ENCODE data around the gene KANK2. TPM values are rescaled to one million over a fixed set of nuclear protein-coding genes. Genes with fewer than 3 reads are reported as not detected.

KANK2 gene
- total and polyA plus RNA-seq, 2 of the 13 experiments (the other 11 are each of a cell fraction or from before 2014, with no cell fraction given) = 5.7 to 12.9 TPM

DNA sequence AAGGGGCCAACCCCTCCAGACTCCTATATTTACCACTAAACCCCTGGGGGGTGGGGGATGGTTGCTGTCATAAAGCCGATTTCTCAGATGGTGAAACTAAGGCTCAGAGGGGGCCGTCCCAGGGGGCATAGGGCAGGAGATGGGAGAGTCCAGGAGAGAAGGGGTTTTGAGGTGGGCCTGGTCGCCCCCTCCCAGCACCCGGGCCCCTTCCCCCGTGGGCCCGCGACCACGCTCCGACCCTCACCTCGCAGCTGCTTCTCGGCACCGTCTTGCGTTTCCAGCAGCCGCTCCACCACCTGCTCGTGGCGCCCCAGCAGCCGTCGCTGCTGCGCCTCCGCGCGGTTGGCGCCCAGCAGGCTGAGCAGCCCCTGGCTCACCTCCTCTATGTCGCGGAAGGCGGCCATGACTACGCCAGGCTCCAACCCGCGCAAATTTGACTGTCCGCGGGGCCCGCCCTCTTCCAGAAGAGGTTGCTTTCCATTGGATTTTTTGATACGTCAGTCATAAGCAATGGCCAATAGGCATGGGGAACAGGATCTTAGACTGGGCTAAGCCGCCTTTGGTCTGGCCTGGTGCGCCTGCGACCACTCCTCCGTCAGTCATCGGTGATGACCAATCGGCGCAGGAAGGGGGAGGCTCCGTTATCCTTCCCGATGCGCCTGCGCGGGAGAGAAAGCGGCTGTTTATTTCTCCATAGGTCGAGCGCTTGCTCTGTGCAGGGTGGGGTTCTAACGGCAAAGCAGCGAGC, 41.8 kb downstream of the KANK2 start, which contains the start of gene SPC24 (continued):
- TF ChIP-seq, protein P1, sequence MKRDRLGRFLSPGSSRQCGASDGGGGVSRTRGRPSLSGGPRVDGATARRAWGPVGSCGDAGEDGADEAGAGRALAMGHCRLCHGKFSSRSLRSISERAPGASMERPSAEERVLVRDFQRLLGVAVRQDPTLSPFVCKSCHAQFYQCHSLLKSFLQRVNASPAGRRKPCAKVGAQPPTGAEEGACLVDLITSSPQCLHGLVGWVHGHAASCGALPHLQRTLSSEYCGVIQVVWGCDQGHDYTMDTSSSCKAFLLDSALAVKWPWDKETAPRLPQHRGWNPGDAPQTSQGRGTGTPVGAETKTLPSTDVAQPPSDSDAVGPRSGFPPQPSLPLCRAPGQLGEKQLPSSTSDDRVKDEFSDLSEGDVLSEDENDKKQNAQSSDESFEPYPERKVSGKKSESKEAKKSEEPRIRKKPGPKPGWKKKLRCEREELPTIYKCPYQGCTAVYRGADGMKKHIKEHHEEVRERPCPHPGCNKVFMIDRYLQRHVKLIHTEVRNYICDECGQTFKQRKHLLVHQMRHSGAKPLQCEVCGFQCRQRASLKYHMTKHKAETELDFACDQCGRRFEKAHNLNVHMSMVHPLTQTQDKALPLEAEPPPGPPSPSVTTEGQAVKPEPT (CRISPR knock-in tag; IDR thresholded peaks at IDR 0.05; ENCODE audit: low read depth) = no peak; the same call in 1 of the 2 replicates
- TF ChIP-seq, protein P2, sequence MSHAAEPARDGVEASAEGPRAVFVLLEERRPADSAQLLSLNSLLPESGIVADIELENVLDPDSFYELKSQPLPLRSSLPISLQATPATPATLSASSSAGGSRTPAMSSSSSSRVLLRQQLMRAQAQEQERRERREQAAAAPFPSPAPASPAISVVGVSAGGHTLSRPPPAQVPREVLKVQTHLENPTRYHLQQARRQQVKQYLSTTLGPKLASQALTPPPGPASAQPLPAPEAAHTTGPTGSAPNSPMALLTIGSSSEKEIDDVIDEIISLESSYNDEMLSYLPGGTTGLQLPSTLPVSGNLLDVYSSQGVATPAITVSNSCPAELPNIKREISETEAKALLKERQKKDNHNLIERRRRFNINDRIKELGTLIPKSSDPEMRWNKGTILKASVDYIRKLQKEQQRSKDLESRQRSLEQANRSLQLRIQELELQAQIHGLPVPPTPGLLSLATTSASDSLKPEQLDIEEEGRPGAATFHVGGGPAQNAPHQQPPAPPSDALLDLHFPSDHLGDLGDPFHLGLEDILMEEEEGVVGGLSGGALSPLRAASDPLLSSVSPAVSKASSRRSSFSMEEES (CRISPR knock-in tag; IDR thresholded peaks at IDR 0.05) = no peak
- TF ChIP-seq MAZ (IDR thresholded peaks at IDR 0.05; ENCODE audit: borderline replicate concordance, low read depth, low read length) (0 out of 2 replicates have a peak, but pooled peaks have one; percentile 38), MAZ (CRISPR knock-in tag; IDR thresholded peaks at IDR 0.05; ENCODE audit: low read depth) (peak; percentile 35; the same call in 1 of the 2 replicates), HOXA5 (CRISPR knock-in tag; IDR thresholded peaks at IDR 0.05) (peak; percentile 31; the same call in 1 of the 2 replicates), ZNF678 (CRISPR knock-in tag; IDR thresholded peaks at IDR 0.05) (no peak), ISL2 (CRISPR knock-in tag; IDR thresholded peaks at IDR 0.05) (no peak; the same call in none of the 2 replicates), MIER3 (CRISPR knock-in tag; IDR thresholded peaks at IDR 0.05; ENCODE audit: borderline replicate concordance) (peak; percentile 42; the same call in 1 of the 2 replicates), RXRB (CRISPR knock-in tag; IDR thresholded peaks at IDR 0.05; ENCODE audit: borderline replicate concordance) (peak; percentile 24; the same call in 1 of the 2 replicates), ZNF383 (CRISPR knock-in tag; IDR thresholded peaks at IDR 0.05; ENCODE audit: borderline replicate concordance) (no peak), YY1 (IDR thresholded peaks at IDR 0.05; ENCODE audit: insufficient read depth, insufficient replicate concordance, low read depth, low read length) (peak; percentile 92), ZNF335 (CRISPR knock-in tag; IDR thresholded peaks at IDR 0.05) (no peak), TP53 (CRISPR knock-in tag; conservative IDR thresholded peaks at IDR 0.05) (no peak), PAX8 (CRISPR knock-in tag; IDR thresholded peaks at IDR 0.05; ENCODE audit: borderline replicate concordance) (no peak), NR2C2 (CRISPR knock-in tag; IDR thresholded peaks at IDR 0.05; ENCODE audit: borderline replicate concordance) (no peak), ZNF749 (CRISPR knock-in tag; IDR thresholded peaks at IDR 0.05; ENCODE audit: borderline replicate concordance) (no peak), ZNF878 (CRISPR knock-in tag; IDR thresholded peaks at IDR 0.05) (peak; percentile 88; the same call in 1 of the 2 replicates), ZNF367 (CRISPR knock-in tag; IDR thresholded peaks at IDR 0.05; ENCODE audit: borderline replicate concordance) (0 out of 2 replicates have a peak, but pooled peaks have one; percentile 27)
- TF ChIP-seq, protein P3, sequence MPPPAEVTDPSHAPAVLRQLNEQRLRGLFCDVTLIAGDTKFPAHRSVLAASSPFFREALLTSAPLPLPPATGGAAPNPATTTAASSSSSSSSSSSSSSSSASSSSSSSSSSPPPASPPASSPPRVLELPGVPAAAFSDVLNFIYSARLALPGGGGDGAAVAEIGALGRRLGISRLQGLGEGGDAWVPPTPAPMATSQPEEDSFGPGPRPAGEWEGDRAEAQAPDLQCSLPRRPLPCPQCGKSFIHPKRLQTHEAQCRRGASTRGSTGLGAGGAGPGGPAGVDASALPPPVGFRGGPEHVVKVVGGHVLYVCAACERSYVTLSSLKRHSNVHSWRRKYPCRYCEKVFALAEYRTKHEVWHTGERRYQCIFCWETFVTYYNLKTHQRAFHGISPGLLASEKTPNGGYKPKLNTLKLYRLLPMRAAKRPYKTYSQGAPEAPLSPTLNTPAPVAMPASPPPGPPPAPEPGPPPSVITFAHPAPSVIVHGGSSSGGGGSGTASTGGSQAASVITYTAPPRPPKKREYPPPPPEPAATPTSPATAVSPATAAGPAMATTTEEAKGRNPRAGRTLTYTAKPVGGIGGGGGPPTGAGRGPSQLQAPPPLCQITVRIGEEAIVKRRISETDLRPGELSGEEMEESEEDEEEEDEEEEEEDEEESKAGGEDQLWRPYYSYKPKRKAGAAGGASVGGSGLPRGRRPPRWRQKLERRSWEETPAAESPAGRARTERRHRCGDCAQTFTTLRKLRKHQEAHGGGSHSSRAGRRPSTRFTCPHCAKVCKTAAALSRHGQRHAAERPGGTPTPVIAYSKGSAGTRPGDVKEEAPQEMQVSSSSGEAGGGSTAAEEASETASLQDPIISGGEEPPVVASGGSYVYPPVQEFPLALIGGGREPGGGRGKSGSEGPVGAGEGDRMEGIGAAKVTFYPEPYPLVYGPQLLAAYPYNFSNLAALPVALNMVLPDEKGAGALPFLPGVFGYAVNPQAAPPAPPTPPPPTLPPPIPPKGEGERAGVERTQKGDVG (CRISPR knock-in tag; IDR thresholded peaks at IDR 0.05; ENCODE audit: borderline replicate concordance) = no peak

All from HepG2 (cell line).